HL-60 (cell line): ENCODE measurements around the gene KCNV2.

Experiments used
- GABPA ChIP-seq: IDR thresholded peaks from 2 replicates; pipeline ENCODE4 v1.6.1; 2012; ENCODE audit warnings: low read depth
- POLR2AphosphoS5 ChIP-seq: IDR thresholded peaks from 2 replicates; pipeline ENCODE4 v1.6.1; 2012; ENCODE audit warnings: low read depth
- TF ChIP-seq, protein P1 (sequence below): IDR thresholded peaks from one replicate; pipeline ENCODE4 v1.5.1; 2011; ENCODE audit warnings: low read length, control low read depth, inconsistent platforms; ENCODE audit not compliant: insufficient read depth

- TF ChIP-seq, protein P1, sequence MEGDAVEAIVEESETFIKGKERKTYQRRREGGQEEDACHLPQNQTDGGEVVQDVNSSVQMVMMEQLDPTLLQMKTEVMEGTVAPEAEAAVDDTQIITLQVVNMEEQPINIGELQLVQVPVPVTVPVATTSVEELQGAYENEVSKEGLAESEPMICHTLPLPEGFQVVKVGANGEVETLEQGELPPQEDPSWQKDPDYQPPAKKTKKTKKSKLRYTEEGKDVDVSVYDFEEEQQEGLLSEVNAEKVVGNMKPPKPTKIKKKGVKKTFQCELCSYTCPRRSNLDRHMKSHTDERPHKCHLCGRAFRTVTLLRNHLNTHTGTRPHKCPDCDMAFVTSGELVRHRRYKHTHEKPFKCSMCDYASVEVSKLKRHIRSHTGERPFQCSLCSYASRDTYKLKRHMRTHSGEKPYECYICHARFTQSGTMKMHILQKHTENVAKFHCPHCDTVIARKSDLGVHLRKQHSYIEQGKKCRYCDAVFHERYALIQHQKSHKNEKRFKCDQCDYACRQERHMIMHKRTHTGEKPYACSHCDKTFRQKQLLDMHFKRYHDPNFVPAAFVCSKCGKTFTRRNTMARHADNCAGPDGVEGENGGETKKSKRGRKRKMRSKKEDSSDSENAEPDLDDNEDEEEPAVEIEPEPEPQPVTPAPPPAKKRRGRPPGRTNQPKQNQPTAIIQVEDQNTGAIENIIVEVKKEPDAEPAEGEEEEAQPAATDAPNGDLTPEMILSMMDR: no peak
- no peak for TF ChIP-seq GABPA
- no peak for TF ChIP-seq POLR2AphosphoS5
These were observed 61.5 kb downstream of the KCNV2 start for GRCh38 chr9:2778816-2779215.
